K562 (cell line): ENCODE data around the gene PLPPR1.

Experiments used
- ETV5 ChIP-seq: sonication (generic); formaldehyde crosslinking; IDR thresholded peaks from 2 replicates; pipeline ENCODE4 v1.4.0; 2020; ENCODE audit warnings: low read depth, mild to moderate bottlenecking, missing genetic modification reagents
- POLR2AphosphoS5 ChIP-seq: IDR thresholded peaks from 2 replicates; pipeline ENCODE4 v1.6.1; 2011; ENCODE audit warnings: mild to moderate bottlenecking, low read depth, low read length, moderate library complexity; ENCODE audit not compliant: control insufficient read depth, insufficient read depth
- RAD21 ChIP-seq, 2 experiments: fragments of 250-450 bp in 1 of 2; fragments of 450-650 bp in 1 of 2; sonication (Bioruptor Pico) in 1 of 2; formaldehyde crosslinking in 1 of 2; IDR thresholded peaks in 1 of 2; conservative IDR thresholded peaks in 1 of 2; 2 replicates each; pipeline versions ENCODE4 v1.4.0 to v1.8.0; 2020 to 2022; ENCODE audit warnings: mild to moderate bottlenecking in 2 of 2, moderate library complexity in 1 of 2
- SIN3A ChIP-seq, 2 experiments: fragments of 150-350 bp in 1 of 2; IDR thresholded peaks; 2 replicates each; pipeline ENCODE4 v1.6.1; 2011 to 2016; ENCODE audit warnings: borderline replicate concordance in 2 of 2, low read depth in 2 of 2, low read length in 2 of 2, mild to moderate bottlenecking in 2 of 2, moderate library complexity in 2 of 2; ENCODE audit not compliant: control insufficient read depth in 1 of 2

- no peak for TF ChIP-seq POLR2AphosphoS5
- TF ChIP-seq SIN3A (IDR thresholded peaks at IDR 0.05; ENCODE audit: borderline replicate concordance in 2 of 2, control insufficient read depth in 1 of 2, low read depth in 2 of 2, low read length in 2 of 2), result no peak
- no peak for TF ChIP-seq RAD21 (CRISPR knock-in tag; conservative IDR thresholded peaks at IDR 0.05 in 1 of 2, IDR thresholded peaks at IDR 0.05 in 1 of 2)
- no peak for TF ChIP-seq ETV5 (CRISPR knock-in tag)
These were observed 98.0 kb downstream of the PLPPR1 start for GRCh38 chr9:101126556-101126955.
